GM21723 (cell line): Measurements from ENCODE around the gene LMCD1.

Experiments
- ATAC-seq: cut with Tn5 transposase; IDR thresholded peaks from one replicate; pipeline ENCODE4 v1.9.1; 2021; ENCODE audit warnings: mild to moderate bottlenecking, moderate library complexity; ENCODE audit not compliant: unreplicated experiment

The LMCD1 gene

GRCh38 chr3:8556473-8556869, 54.8 kb downstream of the LMCD1 start:
- no peak for ATAC-seq

- ATAC-seq: no peak
Observed at GRCh38 chr3:8557298-8557697, 55.7 kb downstream of the LMCD1 start.

GRCh38 chr3:8558645-8559044, 57.0 kb downstream of the LMCD1 start:
- ATAC-seq: no peak

GRCh38 chr3:8559351-8559750, 57.7 kb downstream of the LMCD1 start:
- ATAC-seq: no peak

- no peak for ATAC-seq
Observed at GRCh38 chr3:8560366-8561007, 58.9 kb downstream of the LMCD1 start.

- no peak for ATAC-seq
Observed at GRCh38 chr3:8561370-8561769, 59.7 kb downstream of the LMCD1 start.

GRCh38 chr3:8562081-8562595, 60.5 kb downstream of the LMCD1 start:
- ATAC-seq: no peak

- ATAC-seq: no peak
Observed at GRCh38 chr3:8563146-8563545, 61.5 kb downstream of the LMCD1 start.

GRCh38 chr3:8563597-8563996, 62.0 kb downstream of the LMCD1 start:
- no peak for ATAC-seq

- ATAC-seq: no peak
Observed at GRCh38 chr3:8565376-8565775, 63.8 kb downstream of the LMCD1 start.

GRCh38 chr3:8567784-8568575, 66.4 kb downstream of the LMCD1 start:
- no peak for ATAC-seq

- ATAC-seq: no peak
Observed at GRCh38 chr3:8571256-8571655, 69.6 kb downstream of the LMCD1 start.

- no peak for ATAC-seq
Observed at GRCh38 chr3:8573342-8573926, 71.8 kb downstream of the LMCD1 start.

- no peak for ATAC-seq
Observed at GRCh38 chr3:8574040-8574669, 72.5 kb downstream of the LMCD1 start.

GRCh38 chr3:8574670-8575322, 73.2 kb downstream of the LMCD1 start:
- ATAC-seq: no peak

- ATAC-seq: no peak
Observed at GRCh38 chr3:8575364-8576104, 73.9 kb downstream of the LMCD1 start.

- no peak for ATAC-seq
Observed at GRCh38 chr3:8576436-8576835, 74.8 kb downstream of the LMCD1 start.

GRCh38 chr3:8576841-8577571, 75.4 kb downstream of the LMCD1 start:
- ATAC-seq: no peak

- no peak for ATAC-seq
Observed at GRCh38 chr3:8578282-8578681, 76.7 kb downstream of the LMCD1 start.

- peak; percentile 98 for ATAC-seq
Observed at GRCh38 chr3:8579096-8579495, 77.5 kb downstream of the LMCD1 start.
